H9 (cell line): ENCODE data around the gene RPL37A. TPM values are rescaled to one million over a fixed set of nuclear protein-coding genes. Genes with fewer than 3 reads are reported as not detected.

Source experiments
- DNase-seq: peaks from one replicate; pipeline ENCODE4 v3.0.0-alpha.2; 2017
- H2AFZ ChIP-seq: one replicate; pipeline ENCODE4 v1.6.1; 2013; ENCODE audit warnings: mild to moderate bottlenecking, low read length, control low read depth, moderate library complexity
- H2AK5ac ChIP-seq: 2 replicates; pipeline ENCODE4 v1.6.1; 2013; ENCODE audit warnings: low read length, control low read depth, mixed read lengths; ENCODE audit not compliant: insufficient read length
- H2BK120ac ChIP-seq: one replicate; pipeline ENCODE4 v1.6.1; 2013; ENCODE audit warnings: low read depth, mild to moderate bottlenecking, low read length, control low read depth, inconsistent platforms; ENCODE audit not compliant: poor library complexity, severe bottlenecking
- H2BK12ac ChIP-seq: 2 replicates; pipeline ENCODE4 v1.6.1; 2013; ENCODE audit warnings: low read length, control low read depth, mixed read lengths, low read depth; ENCODE audit not compliant: insufficient read length
- H2BK15ac ChIP-seq: 2 replicates; pipeline ENCODE4 v1.6.1; 2013; ENCODE audit warnings: low read depth, low read length, control low read depth
- H2BK20ac ChIP-seq: one replicate; pipeline ENCODE4 v1.6.1; 2013; ENCODE audit warnings: low read depth, mild to moderate bottlenecking, low read length, control low read depth, inconsistent platforms; ENCODE audit not compliant: poor library complexity, severe bottlenecking
- H2BK5ac ChIP-seq: 2 replicates; pipeline ENCODE4 v1.6.1; 2013; ENCODE audit warnings: low read length, control low read depth, mixed read lengths; ENCODE audit not compliant: insufficient read length
- H3K14ac ChIP-seq: 2 replicates; pipeline ENCODE4 v1.6.1; 2013; ENCODE audit warnings: low read length, control low read depth; ENCODE audit not compliant: insufficient read depth
- H3K18ac ChIP-seq: 2 replicates; pipeline ENCODE4 v1.6.1; 2013; ENCODE audit warnings: low read depth, mild to moderate bottlenecking, mixed read lengths, low read length, control low read depth; ENCODE audit not compliant: insufficient read length
- H3K23ac ChIP-seq: 2 replicates; pipeline ENCODE4 v1.6.1; 2013; ENCODE audit warnings: low read length, control low read depth, mixed read lengths, low read depth; ENCODE audit not compliant: insufficient read length
- H3K23me2 ChIP-seq: 2 replicates; pipeline ENCODE4 v1.6.1; 2013; ENCODE audit warnings: low read depth, mild to moderate bottlenecking, mixed read lengths, low read length, control low read depth; ENCODE audit not compliant: insufficient read length, poor library complexity, severe bottlenecking
- H3K27ac ChIP-seq: 2 replicates; pipeline ENCODE4 v1.5.1; 2013; ENCODE audit warnings: low read length, control low read depth, mixed read lengths, low read depth; ENCODE audit not compliant: insufficient read length
- H3K27me3 ChIP-seq: 2 replicates; pipeline ENCODE4 v1.6.1; 2013; ENCODE audit warnings: low read length, control low read depth, inconsistent platforms; ENCODE audit not compliant: insufficient read depth
- H3K4ac ChIP-seq: 2 replicates; pipeline ENCODE4 v1.6.1; 2013; ENCODE audit warnings: low read depth, mild to moderate bottlenecking, control low read depth, inconsistent platforms, low read length, moderate library complexity
- H3K4me1 ChIP-seq: 2 replicates; pipeline ENCODE4 v1.6.1; 2013; ENCODE audit warnings: low read length, control low read depth, inconsistent platforms; ENCODE audit not compliant: insufficient read depth
- H3K4me2 ChIP-seq: 2 replicates; pipeline ENCODE4 v1.6.1; 2013; ENCODE audit warnings: low read length, control low read depth, mixed read lengths; ENCODE audit not compliant: insufficient read length, insufficient read depth
- H3K56ac ChIP-seq: 2 replicates; pipeline ENCODE4 v1.6.1; 2013; ENCODE audit warnings: low read depth, mild to moderate bottlenecking, mixed read lengths, low read length, control low read depth; ENCODE audit not compliant: insufficient read length
- H3K79me1 ChIP-seq: 2 replicates; pipeline ENCODE4 v1.6.1; 2013; ENCODE audit warnings: low read depth, mild to moderate bottlenecking, moderate library complexity, low read length, control low read depth, inconsistent platforms; ENCODE audit not compliant: insufficient read depth, poor library complexity, severe bottlenecking
- H3K79me2 ChIP-seq: 2 replicates; pipeline ENCODE4 v1.6.1; 2013; ENCODE audit warnings: low read length, control low read depth, inconsistent platforms; ENCODE audit not compliant: insufficient read depth
- H3K9ac ChIP-seq: 2 replicates; pipeline ENCODE4 v1.6.1; 2013; ENCODE audit warnings: low read length, control low read depth, mixed read lengths; ENCODE audit not compliant: insufficient read length; ENCODE audit errors: extremely low read depth
- H3K9me3 ChIP-seq: one replicate; pipeline ENCODE4 v1.6.1; 2013; ENCODE audit warnings: low read depth, low read length, inconsistent platforms; ENCODE audit not compliant: control insufficient read depth
- H3T11ph ChIP-seq: one replicate; pipeline ENCODE4 v1.6.1; 2013; ENCODE audit warnings: mild to moderate bottlenecking, low read length, control low read depth, inconsistent platforms
- H4K20me1 ChIP-seq: one replicate; pipeline ENCODE4 v1.6.1; 2013; ENCODE audit not compliant: control insufficient read depth, insufficient read length, insufficient read depth
- H4K5ac ChIP-seq: 2 replicates; pipeline ENCODE4 v1.6.1; 2013; ENCODE audit warnings: low read depth, mild to moderate bottlenecking, mixed read lengths, low read length, control low read depth; ENCODE audit not compliant: insufficient read length
- H4K8ac ChIP-seq: replicated peaks from 2 replicates; pipeline ENCODE4 v1.6.1; 2013; ENCODE audit warnings: low read length, control low read depth, mixed read lengths, low read depth; ENCODE audit not compliant: insufficient read length
- H4K91ac ChIP-seq: 2 replicates; pipeline ENCODE4 v1.6.1; 2013; ENCODE audit warnings: low read depth, mild to moderate bottlenecking, moderate library complexity, mixed read lengths, low read length, control low read depth; ENCODE audit not compliant: insufficient read length
- H3K27ac Mint-ChIP-seq, 3 experiments: 2 replicates in 2 of 3; 3 replicates in 1 of 3; pipeline ENCODE4 v1.8.0; 2020 to 2021; ENCODE audit warnings: mixed read lengths in 3 of 3, mild to moderate bottlenecking in 1 of 3, moderate library complexity in 1 of 3
- H3K27me3 Mint-ChIP-seq: 2 replicates; pipeline ENCODE4 v1.8.0; 2021; ENCODE audit warnings: low read depth, mild to moderate bottlenecking, moderate library complexity, mixed read lengths
- H3K36me3 Mint-ChIP-seq, 3 experiments: 2 replicates in 2 of 3; 3 replicates in 1 of 3; pipeline ENCODE4 v1.8.0; 2020 to 2021; ENCODE audit warnings: low read depth in 3 of 3, mixed read lengths in 3 of 3; ENCODE audit not compliant: insufficient read depth in 1 of 3
- H3K4me1 Mint-ChIP-seq, 2 experiments: 2 replicates each; pipeline ENCODE4 v1.8.0; 2020; ENCODE audit warnings: mixed read lengths in 2 of 2
- H3K4me3 Mint-ChIP-seq, 2 experiments: 2 replicates in 1 of 2; 3 replicates in 1 of 2; pipeline ENCODE4 v1.8.0; 2020 to 2021; ENCODE audit warnings: mild to moderate bottlenecking in 2 of 2, mixed read lengths in 2 of 2, moderate library complexity in 1 of 2
- H3K9me3 Mint-ChIP-seq, 2 experiments: 2 replicates in 1 of 2; 3 replicates in 1 of 2; pipeline ENCODE4 v1.8.0; 2020; ENCODE audit warnings: mild to moderate bottlenecking in 2 of 2, mixed read lengths in 2 of 2, moderate library complexity in 1 of 2
- CTCF ChIP-seq: fragments of 200-600 bp; sonication (generic); conservative IDR thresholded peaks from 3 replicates; pipeline ENCODE4 v1.8.0; 2021; ENCODE audit warnings: antibody characterized with exemption, mild to moderate bottlenecking
- WGBS: extraction: QIAGEN DNeasy Blood & Tissue Kit; methylation state at CpG from one replicate; pipeline ENCODE4 v1.1.7; 2013; ENCODE audit warnings: missing lambda C conversion rate, low lambda C conversion rate, mixed read lengths; ENCODE audit not compliant: insufficient read length; ENCODE audit errors: extremely low coverage; 5-methylcytosine and 5-hydroxymethylcytosine counted together
- total RNA-seq: library from RNA; stranded (reverse); gene quantifications from 2 replicates; pipeline ENCODE4 v1.2.1, GENCODE V29; 2021

The RPL37A gene
- total RNA-seq, 1 experiment from 2014 or later, result 3,769 TPM

- Histone ChIP-seq H3T11ph (no peak overlapping the region), H2BK20ac (no peak overlapping the region), H3K79me1 (no peaks in the 10 kb centered on the region), H2BK12ac (no peak overlapping the region), H4K8ac (no peak overlapping the region), H3K56ac (no peak overlapping the region), H2BK15ac (no peak overlapping the region), H3K18ac (no peak overlapping the region), H3K14ac (no peak overlapping the region), H2AFZ (no peak overlapping the region), H3K23ac (no peak overlapping the region), H2BK5ac (no peak overlapping the region), H3K4me1 (no peaks in the 10 kb centered on the region), H2AK5ac (no peak overlapping the region), H3K4ac (no peak overlapping the region; the same call in 1 of the 2 replicates), H4K5ac (no peak overlapping the region), H3K9ac (no peak overlapping the region), H2BK120ac (no peak overlapping the region), H4K20me1 (peaks cover 3% of the 10 kb centered on the region), H4K91ac (no peak overlapping the region), H3K4me2 (no peak overlapping the region), H3K27ac (no peak overlapping the region), H3K9me3 (no peaks in the 10 kb centered on the region), H3K79me2 (no peaks in the 10 kb centered on the region), H3K23me2 (no peaks in the 10 kb centered on the region), H3K27me3 (no peaks in the 10 kb centered on the region)
- peaks cover 13 to 20% (median 14%) of the 10 kb centered on the region in 3 experiments for H3K36me3 Mint-ChIP-seq
- no peak for TF ChIP-seq CTCF
- no peaks in the 10 kb centered on the region for H3K27me3 Mint-ChIP-seq
- H3K4me1 Mint-ChIP-seq, result peaks cover 8 to 10% of the 10 kb centered on the region in 2 experiments
- no peak for DNase-seq
- no peak overlapping the region for H3K27ac Mint-ChIP-seq
- WGBS, result no CpG with 5 or more reads among the region's 4 CpGs
- no peak overlapping the region for H3K4me3 Mint-ChIP-seq
- peaks cover 0 to 7% of the 10 kb centered on the region in 2 experiments; a peak in 2 of 5 replicates for H3K9me3 Mint-ChIP-seq
Observed at GRCh38 chr2:216520112-216520511, 21.5 kb downstream of the RPL37A start.
